ENCODE results near the gene HGFAC.

Gene HGFAC

DNA sequence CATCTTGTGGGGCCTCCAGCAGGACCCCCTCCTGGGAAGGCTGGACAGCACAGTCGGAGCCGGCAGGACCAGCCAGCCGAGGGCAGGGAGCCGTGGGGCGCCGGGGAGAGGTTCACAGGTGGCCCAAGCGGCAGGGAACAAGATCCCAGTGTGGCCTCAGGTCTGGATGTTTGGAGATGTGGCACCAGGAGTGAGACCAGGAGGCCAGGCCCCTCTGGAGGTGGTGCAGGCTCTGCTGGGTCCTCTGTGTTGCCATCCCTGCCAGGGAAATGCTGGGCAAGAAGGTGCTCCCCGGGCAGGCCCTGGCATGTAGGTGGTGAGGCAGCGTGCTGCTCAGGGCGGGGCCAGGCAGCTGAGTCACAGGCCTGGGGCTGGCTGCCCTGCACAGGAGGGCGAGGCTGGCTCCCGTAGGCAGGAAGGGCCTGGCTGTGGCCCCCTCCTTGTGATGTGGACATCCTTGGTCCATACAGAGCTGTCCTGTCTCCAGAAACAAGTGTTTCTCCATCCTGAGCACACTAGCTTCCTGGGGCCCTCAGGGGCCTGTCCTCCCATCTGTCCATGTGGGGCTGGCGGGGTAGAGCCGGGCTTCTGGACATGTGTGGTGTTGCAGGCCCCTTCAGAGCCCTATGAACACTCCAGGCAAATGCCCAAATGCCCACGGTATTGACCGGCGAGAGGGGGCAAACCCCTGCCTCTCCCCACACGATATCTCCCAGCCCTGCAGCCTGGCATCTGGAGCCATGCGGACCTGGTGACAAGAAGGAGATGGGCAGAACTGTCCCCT is 4.8 kb upstream of the HGFAC start:
- TF ChIP-seq, protein P1, sequence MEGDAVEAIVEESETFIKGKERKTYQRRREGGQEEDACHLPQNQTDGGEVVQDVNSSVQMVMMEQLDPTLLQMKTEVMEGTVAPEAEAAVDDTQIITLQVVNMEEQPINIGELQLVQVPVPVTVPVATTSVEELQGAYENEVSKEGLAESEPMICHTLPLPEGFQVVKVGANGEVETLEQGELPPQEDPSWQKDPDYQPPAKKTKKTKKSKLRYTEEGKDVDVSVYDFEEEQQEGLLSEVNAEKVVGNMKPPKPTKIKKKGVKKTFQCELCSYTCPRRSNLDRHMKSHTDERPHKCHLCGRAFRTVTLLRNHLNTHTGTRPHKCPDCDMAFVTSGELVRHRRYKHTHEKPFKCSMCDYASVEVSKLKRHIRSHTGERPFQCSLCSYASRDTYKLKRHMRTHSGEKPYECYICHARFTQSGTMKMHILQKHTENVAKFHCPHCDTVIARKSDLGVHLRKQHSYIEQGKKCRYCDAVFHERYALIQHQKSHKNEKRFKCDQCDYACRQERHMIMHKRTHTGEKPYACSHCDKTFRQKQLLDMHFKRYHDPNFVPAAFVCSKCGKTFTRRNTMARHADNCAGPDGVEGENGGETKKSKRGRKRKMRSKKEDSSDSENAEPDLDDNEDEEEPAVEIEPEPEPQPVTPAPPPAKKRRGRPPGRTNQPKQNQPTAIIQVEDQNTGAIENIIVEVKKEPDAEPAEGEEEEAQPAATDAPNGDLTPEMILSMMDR (IDR thresholded peaks at IDR 0.05; ENCODE audit: borderline replicate concordance, control extremely low read depth, extremely low read depth, insufficient read depth, missing control alignments), result no peak
- no peak for DNase-seq (ENCODE audit: low spot score)
- in situ Hi-C loops (cut with MboI; ENCODE audit: low sequenced_read_pairs, unreplicated experiment), result no loop called here

DNA sequence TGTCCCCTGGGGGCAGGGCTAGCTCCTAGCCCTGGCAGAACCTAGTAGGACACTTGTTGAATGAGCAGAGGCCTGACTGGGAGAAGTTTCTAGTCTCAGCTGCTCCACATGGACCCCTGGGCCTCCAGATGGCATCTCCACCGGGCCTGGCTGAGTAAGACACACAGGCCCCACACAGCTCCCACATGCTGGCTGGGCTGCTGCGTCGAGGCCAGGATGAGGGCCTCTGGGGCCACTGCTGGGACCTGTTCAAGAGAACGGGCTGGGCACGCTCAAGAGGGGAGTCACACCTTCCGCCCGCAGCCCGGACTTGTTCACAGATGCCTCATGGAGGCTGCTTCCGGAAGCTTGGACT is 4.2 kb upstream of the HGFAC start:
- TF ChIP-seq, protein P1 (IDR thresholded peaks at IDR 0.05; ENCODE audit: borderline replicate concordance, control extremely low read depth, extremely low read depth, insufficient read depth, missing control alignments), result no peak
- in situ Hi-C loops (cut with MboI; ENCODE audit: low sequenced_read_pairs, unreplicated experiment), result no loop called here
- DNase-seq (ENCODE audit: low spot score), result no peak

DNA sequence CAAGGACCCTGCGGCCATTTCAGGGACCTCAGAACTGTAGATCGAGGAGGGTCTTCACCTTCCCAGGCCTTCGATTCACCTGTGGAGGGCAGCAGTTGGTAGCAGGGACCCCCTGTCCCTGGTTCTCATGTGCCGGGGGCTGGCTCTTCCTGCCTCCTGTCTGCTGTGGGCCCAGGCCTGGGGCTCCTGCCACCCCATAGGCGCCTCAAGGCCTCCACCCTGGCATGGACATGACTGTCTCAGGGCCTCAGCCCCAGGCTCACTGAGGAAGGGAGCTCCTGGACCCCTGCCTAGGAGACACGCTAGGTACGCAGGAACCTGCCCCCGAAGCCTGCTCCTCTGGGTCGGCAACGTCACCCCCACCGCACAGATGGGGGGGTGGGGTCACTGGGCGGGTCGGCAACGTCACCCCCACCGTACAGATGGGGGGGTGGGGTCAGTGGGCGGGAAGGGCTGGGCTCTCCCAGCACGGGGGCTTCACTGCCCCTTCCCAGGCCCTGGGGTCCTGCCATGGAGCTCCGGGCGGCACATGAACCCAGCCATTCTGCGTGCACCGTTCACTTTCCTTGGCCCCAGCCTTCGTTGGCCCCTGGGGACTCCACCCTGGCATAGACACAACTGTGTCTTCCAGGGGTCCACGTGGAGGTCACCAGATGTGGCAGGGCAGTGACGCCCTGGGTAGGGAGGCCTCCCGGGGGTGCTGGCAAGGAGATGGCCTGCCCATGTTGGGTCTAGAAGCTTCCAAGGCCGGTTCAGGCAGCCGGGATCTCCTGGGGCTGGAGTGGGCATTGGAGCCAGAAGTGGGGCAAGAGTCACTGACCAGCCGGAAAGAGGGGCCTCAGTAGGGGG is 3.5 kb upstream of the HGFAC start:
- DNase-seq (ENCODE audit: low spot score), result no peak
- TF ChIP-seq, protein P1 (IDR thresholded peaks at IDR 0.05; ENCODE audit: borderline replicate concordance, control extremely low read depth, extremely low read depth, insufficient read depth, missing control alignments), result no peak
- in situ Hi-C loops (cut with MboI; ENCODE audit: low sequenced_read_pairs, unreplicated experiment), result no loop called here

DNA sequence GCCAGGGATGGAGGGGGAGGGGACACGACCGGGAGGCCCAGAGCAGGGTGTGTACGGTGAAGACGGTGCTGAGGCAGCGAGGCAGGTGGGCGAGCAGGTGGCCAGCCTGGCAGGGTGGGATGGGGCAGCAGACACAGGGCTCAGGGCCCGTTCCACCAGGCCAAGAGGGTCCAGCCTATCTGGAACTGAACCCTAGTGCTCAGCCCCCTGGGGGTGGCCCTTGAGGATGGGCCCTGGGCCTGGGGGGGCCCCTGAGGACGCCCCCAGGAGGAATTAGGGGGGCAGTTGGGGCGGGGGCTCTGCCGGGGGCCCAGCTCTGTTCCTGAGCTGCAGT is 3.0 kb upstream of the HGFAC start:
- TF ChIP-seq, protein P1 (IDR thresholded peaks at IDR 0.05; ENCODE audit: borderline replicate concordance, control extremely low read depth, extremely low read depth, insufficient read depth, missing control alignments), result no peak
- no peak for DNase-seq (ENCODE audit: low spot score)
- in situ Hi-C loops (cut with MboI; ENCODE audit: low sequenced_read_pairs, unreplicated experiment), result no loop called here

DNA sequence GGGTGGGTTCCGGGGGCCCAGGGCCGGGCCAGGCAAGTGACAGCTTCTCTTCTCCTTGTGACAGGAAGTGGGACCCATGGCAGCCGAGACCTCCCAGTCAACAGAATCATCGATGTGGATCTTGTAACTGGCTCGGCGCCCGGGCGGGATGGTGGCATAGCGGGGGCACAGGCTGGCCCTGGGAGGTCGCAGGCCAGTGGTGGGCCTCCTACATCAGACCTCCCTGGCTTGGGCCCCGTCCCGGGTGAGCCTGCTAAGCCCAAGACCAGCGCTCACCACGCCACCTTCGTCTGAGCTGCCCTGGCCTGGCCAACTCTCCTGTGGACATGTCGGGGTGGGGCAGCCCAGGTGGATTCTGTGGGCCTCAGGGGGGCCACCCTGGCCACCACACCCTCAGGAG is 2.4 kb upstream of the HGFAC start:
- DNase-seq (ENCODE audit: low spot score), result no peak
- TF ChIP-seq, protein P1 (IDR thresholded peaks at IDR 0.05; ENCODE audit: borderline replicate concordance, control extremely low read depth, extremely low read depth, insufficient read depth, missing control alignments), result no peak
- in situ Hi-C loops (cut with MboI; ENCODE audit: low sequenced_read_pairs, unreplicated experiment), result no loop called here

DNA sequence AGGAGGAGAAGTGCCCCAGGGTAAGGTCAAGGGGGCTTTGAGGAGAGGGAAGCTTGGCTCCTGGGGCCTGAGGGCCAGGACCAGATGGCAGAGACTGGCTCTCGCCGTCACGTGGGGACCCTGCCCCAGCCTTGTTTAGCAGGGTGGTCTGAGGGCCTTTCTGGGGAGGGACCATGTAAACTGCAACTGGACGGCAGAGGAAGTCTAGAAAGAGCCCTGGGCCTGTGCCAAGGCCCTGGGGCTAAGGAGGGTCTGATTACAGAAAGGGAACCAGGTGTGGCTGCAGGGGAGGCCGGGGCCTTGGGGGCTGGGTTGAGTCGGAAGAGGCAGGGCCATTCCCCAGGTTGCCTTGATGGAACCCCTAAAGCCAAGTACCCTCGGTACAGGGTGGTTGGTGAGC is 1.8 kb upstream of the HGFAC start:
- TF ChIP-seq, protein P1 (IDR thresholded peaks at IDR 0.05; ENCODE audit: borderline replicate concordance, control extremely low read depth, extremely low read depth, insufficient read depth, missing control alignments), result no peak
- in situ Hi-C loops (cut with MboI; ENCODE audit: low sequenced_read_pairs, unreplicated experiment), result no loop called here
- no peak for DNase-seq (ENCODE audit: low spot score)
